Measurements from ENCODE around the gene GPAT2.
"Not testable (repeated sequence)": the region's sequence is repeated elsewhere in the genome, so short reads cannot be mapped to it uniquely, and the experiment has no call there.

Gene GPAT2

DNA sequence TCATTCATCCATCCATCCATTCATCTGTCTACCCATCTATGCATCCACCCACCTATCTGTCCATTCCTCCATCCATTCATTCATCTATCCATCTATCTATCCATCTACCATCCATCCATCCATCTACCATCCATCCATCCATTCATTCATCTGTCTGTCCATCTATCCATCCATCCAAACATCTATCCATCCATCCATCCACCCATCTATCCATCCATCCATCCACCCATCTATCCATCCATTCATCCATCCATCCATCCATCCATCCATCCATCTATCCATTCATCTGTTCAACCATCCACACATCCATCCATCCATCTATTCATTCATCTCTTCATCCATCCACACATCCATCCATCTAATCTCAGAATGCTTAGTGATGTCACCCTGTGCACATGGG lies 30.0 kb upstream of the GPAT2 start:
- DNase-seq, result not testable (repeated sequence)

GRCh38 chr2:96064047-96064675 lies 29.4 kb upstream of the GPAT2 start:
- DNase-seq, result not testable (repeated sequence)

GRCh38 chr2:96063116-96063899 lies 28.6 kb upstream of the GPAT2 start:
- DNase-seq, result not testable (repeated sequence)

DNA sequence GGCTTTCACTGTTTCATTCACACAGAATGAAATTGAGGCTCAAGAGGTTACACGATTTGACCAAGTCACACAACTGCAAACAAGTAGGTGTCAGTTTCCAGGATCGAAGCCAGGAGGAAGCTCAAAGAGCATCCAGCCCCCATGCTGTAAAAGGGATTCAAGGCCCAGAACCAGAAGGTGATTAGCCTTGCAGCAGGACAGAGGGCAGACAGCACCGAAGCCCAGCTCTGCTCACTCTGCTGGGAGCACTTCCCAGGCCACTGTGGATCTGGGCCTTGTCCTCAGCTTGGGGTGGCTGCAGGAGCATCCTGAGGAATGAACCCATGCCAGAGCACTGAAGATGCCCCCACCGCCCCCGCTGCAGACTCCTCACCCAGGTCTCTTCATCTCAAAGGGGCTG lies 27.8 kb upstream of the GPAT2 start:
- DNase-seq, result not testable (repeated sequence)

DNA sequence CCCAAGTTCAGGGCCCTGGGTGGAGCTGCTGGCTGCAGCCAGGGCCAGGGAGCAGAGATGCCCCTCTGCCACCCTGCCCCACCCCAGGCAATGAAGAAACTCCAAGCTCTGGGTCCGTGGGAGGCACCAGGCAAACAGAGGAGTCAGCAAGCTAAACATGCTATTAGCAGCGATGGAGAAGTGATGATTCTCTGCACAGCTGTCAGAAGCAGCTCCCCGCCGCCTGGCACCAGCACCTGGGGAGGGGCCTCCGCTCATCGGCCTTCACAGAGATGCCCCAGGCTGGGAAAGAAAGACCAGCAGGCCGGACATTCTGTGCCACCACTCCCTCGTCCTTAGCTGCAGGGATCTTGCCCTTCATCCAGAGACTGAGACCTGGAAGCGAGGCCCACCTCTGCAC lies 27.2 kb upstream of the GPAT2 start:
- DNase-seq, result not testable (repeated sequence)

GRCh38 chr2:96061197-96061817 lies 26.6 kb upstream of the GPAT2 start:
- not testable (repeated sequence) for DNase-seq

- not testable (repeated sequence) for DNase-seq
Measured at GRCh38 chr2:96060325-96060724, 25.6 kb upstream of the GPAT2 start.

- not testable (repeated sequence) for DNase-seq
Measured at GRCh38 chr2:96059443-96059842, 24.7 kb upstream of the GPAT2 start.

DNA sequence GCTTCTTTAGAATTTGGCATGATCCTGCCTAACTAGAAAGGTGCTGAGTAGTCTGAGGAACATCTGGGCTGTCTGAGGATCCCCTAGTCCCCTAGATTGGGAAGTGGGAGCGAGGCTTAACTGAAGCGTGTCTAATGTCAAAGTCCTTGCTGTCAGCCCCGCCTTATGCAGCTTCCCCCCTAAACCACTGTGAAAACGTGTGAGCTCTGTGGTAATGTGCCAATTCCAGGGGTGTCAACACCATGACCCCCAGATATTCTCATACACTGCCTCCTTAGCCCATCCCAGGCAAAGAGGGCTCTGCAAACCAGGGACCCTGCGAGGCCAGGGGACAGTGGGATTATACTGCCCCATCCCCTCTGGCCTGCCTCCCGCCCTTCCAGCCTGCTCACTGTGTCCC lies 21.1 kb upstream of the GPAT2 start:
- DNase-seq, result not testable (repeated sequence)

DNA sequence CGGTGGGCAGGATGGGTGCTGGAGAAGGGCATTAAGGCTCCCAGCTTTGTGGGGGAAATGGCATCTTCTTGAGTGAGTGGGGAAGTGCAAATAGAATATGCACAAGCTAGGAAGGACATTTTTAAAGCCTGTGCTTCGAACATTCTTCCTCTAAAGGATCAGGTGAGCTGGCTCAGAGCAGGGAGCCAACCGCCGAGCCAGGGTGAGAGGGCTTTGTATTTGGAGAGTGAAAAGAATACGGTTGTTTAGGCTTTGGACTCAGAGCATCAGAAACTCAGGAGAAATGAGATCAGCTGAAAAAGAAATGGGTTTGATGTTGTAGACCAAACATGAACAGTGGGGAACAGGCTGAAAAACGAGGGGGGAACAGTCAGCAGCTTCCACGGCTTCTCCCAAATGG lies 19.8 kb upstream of the GPAT2 start:
- not testable (repeated sequence) for DNase-seq

GRCh38 chr2:96053385-96053784 lies 18.7 kb upstream of the GPAT2 start:
- DNase-seq, result not testable (repeated sequence)

- not testable (repeated sequence) for DNase-seq
Measured at GRCh38 chr2:96052632-96053031, 17.9 kb upstream of the GPAT2 start.

DNA sequence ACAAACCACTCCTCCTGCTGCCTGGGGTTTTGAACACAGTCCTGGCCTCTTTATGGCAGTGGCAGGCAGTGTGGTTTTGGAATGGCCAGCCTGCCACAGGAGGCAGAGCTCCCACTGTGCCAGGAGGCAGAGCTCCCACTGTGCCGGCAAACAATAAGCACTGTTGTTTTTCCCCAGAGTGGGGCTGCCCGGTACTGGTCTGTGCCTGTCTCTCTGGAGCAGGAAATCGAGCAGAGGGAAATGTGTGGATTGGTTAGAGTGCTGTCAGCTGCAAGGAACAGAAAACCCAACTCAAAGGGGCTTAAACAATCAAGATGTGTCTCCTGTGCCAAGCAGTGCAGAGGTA lies 15.2 kb upstream of the GPAT2 start:
- not testable (repeated sequence) for DNase-seq

DNA sequence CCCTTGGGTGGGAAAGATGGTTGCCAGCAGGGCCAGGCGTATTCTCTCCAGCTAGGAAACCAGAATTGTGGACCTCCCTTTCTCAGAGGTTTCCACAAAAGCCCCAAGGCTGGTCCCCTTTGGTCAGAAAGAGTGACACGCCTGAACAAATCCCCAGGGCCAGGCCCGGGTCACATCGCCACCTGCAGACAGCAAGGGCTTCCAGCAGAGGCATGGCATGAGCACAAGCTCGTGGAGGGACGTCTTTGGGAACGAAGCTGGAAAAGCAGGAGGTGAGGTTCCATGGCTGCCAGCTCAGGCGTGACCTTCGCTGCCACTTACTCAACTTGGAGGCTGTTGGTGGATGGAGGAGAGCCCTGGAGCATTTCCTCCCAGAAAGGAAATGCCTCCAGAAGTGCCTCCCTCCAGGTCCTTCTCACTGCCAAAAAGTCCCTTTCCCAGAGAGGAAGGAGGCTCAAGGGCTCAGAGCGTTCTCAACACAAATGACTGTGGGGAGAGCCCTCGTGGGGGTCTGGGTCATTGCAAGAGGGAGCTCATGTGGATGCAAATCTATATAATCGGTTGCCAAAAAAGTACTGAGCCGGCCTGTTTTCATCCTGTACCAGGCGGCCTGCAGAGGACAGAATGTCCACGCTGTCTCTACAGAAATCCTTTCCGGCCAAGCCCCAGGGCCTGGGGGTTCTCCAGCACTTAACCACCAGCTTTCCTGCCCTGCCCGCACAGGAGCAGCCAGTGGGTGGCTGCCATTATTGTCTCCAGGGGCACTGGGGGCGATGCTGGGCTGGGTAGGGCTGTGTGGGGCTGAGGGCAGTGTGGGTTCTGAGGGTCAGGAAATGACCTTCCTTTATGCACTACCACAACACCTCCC lies 14.6 kb upstream of the GPAT2 start:
- DNase-seq, result not testable (repeated sequence)

DNA sequence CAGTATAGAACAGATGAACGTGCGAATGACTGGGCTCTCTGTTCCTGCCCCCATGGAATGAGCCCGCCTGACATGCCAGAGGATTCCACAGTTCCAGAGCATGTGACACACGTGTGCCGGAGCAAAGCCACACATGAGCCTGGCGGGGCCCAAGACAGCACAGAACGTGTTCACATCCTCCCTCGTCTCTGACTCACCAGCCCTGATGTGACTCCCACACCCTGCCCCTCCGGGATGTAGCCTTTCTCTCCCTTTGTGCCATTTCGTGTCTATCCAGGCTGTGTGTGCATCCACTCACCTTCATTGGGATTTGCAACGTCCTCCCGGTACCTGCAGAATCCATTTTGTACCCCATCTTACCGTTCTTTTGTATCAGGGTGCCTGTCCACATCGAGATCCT lies 838 bp upstream of the GPAT2 start:
- DNase-seq, result not testable (repeated sequence)

DNA sequence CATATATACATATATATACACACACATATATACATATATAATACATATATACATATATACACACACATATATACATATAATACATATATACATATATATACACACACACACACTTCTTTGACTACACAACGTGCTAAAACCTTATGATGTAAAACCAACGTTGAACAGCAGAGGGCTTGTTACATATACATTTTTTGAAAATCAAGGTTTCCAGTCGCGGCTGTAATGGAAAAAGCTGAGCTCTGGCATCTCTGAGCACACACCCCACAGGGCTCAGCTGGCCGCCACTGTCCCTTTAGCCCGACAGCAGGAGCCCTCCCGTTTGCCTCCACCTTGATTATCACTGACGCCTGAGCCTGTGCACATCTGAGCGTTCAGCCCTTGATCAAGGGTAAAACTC lies 719 bp downstream of the GPAT2 start:
- not testable (repeated sequence) for DNase-seq

- not testable (repeated sequence) for DNase-seq
Measured at GRCh38 chr2:96027725-96028325, 6.9 kb downstream of the GPAT2 start.

DNA sequence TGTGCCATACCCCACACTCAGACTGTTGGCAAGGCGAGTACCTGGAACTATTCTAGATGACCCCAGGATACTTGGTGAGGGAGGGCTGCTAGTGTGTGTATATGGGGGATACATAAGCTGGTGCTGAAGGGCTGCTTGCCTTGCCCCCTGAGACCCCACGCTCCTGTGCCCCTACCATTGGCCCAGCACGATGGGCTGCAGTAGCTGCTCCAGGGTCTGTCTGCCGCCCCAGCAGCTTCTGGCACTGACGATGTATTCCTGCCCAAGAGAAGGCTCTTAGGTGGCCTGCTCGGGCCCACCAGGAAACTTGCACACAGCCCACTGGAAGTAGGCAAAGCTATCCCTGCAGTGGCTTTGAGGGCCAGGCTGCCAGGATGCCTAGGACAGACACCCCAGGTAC lies 9.0 kb downstream of the GPAT2 start:
- DNase-seq, result not testable (repeated sequence)

- DNase-seq, result no peak
Measured at GRCh38 chr2:96025194-96025492, 9.6 kb downstream of the GPAT2 start.

GRCh38 chr2:96024336-96025193 lies 10.2 kb downstream of the GPAT2 start:
- DNase-seq, result no peak

DNA sequence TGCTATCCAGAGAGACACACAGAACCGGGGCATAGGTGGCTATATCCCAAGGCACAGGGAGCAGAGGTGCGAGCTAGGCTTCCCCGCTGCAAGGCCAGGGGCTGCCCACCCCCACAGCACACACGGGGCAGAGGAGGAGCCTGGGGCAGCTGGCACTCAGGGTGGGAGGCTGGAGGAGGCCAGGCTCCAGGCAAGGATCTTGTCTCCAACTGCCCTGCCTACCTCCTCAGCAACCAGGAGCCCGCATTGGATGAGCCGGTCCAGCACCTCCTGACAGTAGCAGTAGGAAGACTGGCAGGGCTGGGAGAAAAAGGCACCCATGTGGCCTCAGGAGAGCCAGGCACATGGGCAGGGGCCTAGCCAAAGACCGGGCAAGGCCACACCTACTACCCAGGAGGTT lies 11.0 kb downstream of the GPAT2 start:
- not testable (repeated sequence) for DNase-seq

Data from activated effector memory CD4-positive, alpha-beta T cell treated with Interleukin-2 at 50 U/mL for 16 hours (primary cell).